ENCODE measurements around the gene ABCB10.

Gene ABCB10

DNA sequence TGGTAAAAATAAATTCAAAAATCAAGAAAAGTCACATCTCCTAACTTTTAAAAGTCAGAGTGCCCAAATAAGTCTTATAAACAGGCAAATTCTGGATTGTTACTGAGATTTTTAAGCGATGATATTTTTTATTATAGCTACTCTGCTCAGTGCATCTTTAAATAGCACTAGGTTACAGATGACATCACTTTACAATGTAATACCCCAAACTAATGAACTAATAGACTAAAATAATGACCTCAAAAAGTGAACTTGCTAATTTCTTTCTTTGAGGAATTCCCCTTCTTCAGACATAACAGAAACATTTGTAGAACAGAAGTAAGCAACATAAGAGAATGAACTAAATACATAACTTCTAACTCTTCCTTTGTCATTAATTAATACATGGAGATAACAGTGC lies 91.6 kb downstream of the ABCB10 start:
- no peak for DNase-seq
